LNCAP (cell line): ENCODE data around the gene SNX5.
A peak's percentile ranks its signal among the peaks of the same experiment; 100 is the strongest.

Source experiments
- CTCF ChIP-seq: fragments of 450-650 bp; IDR thresholded peaks from 2 replicates; pipeline ENCODE4 v1.5.1; 2017; ENCODE audit warnings: mild to moderate bottlenecking

SNX5 gene

GRCh38 chr20:17969278-17969883, 787 bp upstream of the SNX5 start:
- TF ChIP-seq CTCF: no peak

GRCh38 chr20:17967521-17968365, 851 bp downstream of the SNX5 start:
- TF ChIP-seq CTCF: no peak

- 0 out of 2 replicates have a peak, but pooled peaks have one; percentile 8 for TF ChIP-seq CTCF
Measured at GRCh38 chr20:17966432-17967310, 1.9 kb downstream of the SNX5 start.

- TF ChIP-seq CTCF: no peak
Measured at GRCh38 chr20:17965042-17965697, 3.4 kb downstream of the SNX5 start.

- no peak for TF ChIP-seq CTCF
Measured at GRCh38 chr20:17964632-17965031, 4.0 kb downstream of the SNX5 start.

- TF ChIP-seq CTCF: no peak
Measured at GRCh38 chr20:17964073-17964472, 4.5 kb downstream of the SNX5 start.
